Stimulated activated CD8-positive, alpha-beta memory T cell treated with anti-CD3 and anti-CD28 coated beads, Interleukin-7, amount 100 ng/mL, for 48 hours (primary cell): ENCODE results near the gene PLA2G4B.
A peak's percentile ranks its signal among the peaks of the same experiment; 100 is the strongest.

Experiments used
- DNase-seq, 2 donors: peaks; one replicate each; pipeline ENCODE4 v3.0.0-alpha.2; 2020; ENCODE audit warnings: low read depth in 1 of 2; ENCODE audit errors: extremely low read depth in 1 of 2

Gene PLA2G4B

GRCh38 chr15:41827290-41827879, 11.3 kb upstream of the PLA2G4B start:
- no peak for DNase-seq

DNA sequence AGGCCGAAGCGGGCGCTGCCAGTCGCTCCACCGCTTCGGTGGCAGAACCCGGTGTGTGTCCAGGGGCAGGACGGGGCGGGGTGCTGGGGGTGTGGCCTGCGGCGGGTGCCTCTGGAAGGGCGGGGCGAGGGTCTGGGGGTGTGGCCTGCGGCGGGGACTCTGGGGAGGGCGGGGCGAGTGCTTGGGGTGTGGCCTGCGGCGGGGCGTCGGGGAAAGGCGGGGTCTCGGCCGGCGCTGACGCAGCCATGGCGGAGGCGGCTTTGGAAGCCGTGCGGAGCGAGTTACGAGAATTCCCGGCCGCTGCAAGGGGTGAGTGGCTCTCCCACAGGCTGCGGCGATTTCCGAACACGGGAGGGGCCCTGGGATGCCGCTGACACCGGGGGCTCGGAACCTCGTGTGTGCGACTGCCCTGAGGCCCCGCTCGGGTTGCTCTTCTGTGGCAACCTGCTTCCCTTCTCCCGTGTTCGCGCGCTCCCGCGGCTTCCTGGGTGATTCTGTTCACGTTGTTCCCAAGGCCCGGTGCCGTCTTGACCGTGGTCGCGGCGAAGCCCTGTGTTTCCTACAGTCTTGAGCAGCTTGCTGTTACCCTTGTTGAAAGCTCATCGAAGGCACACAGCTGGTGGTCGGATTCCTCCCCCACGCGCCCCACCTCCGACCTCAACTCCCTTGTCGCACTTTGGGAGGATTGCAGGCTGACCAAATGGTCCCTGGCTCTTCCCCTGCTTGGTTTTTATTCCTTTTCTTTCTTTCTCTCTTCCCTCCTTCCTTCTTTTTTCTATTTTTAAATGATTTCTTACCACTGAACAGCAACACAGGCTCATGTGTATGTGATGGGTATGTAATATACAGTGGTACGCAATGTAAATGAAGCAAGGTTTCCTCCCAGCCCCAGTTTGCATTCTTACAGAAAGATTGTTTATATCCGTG, 10.5 kb upstream of the PLA2G4B start, which contains the start of gene JMJD7:
Gene JMJD7, plus strand, starts transcription at position 213 of the 927 bp plus-strand sequence. Its CDS starts 33 bp downstream, at position 246.
- DNase-seq, result peak; percentile 82 to 89

DNA sequence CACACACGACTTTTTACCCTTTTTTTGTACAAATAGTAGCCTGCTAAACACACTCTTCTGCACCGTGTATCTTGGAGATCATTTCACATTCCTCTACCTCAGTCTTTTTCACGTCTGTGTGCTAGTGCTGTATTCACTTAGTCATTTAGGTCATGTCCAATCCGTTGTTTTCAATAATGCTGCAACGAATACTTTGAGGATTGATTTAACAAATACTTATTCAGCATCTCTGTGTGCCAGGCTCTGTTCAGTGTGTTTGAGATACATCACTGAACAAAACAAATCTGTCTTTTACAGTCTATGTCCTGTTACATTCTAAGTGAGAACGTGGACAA, 9.9 kb upstream of the PLA2G4B start:
- DNase-seq, result no peak

- no peak for DNase-seq
Observed at GRCh38 chr15:41829959-41830646, 8.5 kb upstream of the PLA2G4B start.

- DNase-seq, result peak; percentile 16 to 33
Observed at GRCh38 chr15:41831291-41831690, 7.4 kb upstream of the PLA2G4B start.

GRCh38 chr15:41832208-41832607, 6.4 kb upstream of the PLA2G4B start:
- DNase-seq, result no peak

- no peak for DNase-seq
Observed at GRCh38 chr15:41832875-41833274, 5.8 kb upstream of the PLA2G4B start.

DNA sequence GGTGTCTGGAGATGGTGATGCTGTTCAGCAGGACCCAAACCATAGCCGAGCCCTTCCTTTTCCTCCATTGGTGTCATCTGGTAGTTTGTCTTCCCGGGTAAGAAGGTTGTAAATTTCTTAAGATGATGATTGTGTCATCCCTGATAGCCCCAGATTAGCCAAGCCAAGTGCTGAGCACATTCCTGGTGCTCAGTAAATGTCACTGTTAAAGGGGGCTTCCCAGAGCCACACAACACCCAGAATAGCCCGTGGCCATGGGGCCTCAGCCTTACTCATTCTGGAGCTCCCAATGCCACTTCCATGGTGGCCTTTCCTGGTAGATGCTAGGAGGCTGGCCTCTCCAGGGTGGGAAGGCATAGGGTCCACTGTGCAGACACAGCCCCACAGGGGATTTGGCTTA, 4.6 kb upstream of the PLA2G4B start:
- no peak for DNase-seq

GRCh38 chr15:41836073-41836472, 2.6 kb upstream of the PLA2G4B start:
- DNase-seq, result no peak

DNA sequence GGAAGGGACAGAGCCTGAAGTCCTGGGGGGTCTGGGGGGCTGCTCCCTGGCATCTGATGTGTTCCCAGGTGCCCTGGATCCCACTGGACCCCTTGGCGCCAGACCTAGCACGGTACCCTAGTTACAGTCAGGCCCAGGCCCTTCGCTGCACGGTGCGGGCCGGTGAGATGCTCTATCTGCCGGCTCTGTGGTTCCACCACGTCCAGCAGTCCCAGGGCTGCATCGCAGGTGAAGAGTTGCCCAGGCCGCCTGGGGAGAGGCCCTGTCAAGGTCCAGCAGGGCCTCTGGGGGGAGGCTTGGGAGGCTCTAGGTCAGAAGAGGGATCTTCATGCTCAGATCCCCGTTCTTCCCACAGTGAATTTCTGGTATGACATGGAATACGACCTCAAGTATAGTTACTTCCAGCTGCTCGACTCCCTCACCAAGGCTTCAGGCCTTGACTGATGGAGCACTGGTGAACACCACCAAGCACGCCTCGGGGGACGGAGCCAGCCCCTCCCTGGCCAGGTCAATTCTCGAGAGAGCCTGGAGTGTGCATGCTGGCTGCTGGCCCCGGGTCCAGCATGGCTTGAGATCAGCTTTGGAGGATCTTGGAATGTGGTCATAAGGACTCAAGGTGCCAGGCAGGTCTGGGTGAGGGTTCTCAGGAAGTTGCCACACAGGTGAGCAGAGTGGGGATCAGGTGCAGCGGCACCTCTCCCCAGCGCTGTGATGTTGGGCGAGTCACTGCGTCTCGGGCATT, 1.8 kb upstream of the PLA2G4B start:
- DNase-seq, result no peak

- DNase-seq, result no peak
Observed at GRCh38 chr15:41839781-41840491, 1.3 kb downstream of the PLA2G4B start.

DNA sequence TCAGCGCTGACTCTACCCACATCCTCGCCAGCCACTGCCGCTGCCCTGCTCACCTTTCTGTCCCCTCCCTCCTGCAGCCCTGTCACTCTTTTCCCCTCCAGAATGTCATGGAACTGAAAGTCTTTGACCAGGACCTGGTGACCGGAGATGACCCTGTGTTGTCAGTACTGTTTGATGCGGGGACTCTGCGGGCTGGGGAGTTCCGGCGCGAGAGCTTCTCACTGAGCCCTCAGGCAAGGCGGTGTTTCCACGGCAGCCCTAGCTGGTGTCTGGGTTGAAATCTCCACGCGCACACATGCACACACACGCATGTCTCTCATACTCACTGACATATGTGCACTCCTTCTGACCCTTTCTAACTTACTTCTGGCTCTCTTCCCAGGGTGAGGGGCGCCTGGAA, 2.0 kb downstream of the PLA2G4B start:
- DNase-seq, result no peak

- no peak for DNase-seq
Observed at GRCh38 chr15:41841131-41841530, 2.5 kb downstream of the PLA2G4B start.

DNA sequence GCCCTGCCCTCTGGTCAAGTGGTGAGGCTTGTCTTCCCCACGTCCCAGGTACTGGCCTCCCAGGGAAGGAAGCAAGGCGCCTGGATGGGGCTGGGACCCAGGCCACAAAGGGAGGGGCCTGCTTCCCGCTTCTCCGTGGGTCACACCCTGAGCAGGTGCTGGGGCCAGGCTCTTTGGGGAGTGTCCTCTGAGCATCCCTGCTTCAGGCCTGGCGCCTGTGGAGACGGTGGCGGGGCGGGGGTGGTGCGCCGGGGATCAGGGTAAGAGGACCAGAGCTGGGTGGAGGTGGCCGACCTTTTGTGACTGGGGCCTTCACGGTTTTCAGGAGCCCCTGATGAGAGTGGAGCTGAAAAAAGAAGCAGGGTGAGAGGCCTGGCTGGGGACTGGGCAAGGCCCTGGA, 3.6 kb downstream of the PLA2G4B start:
- DNase-seq, result no peak

GRCh38 chr15:41843571-41843970, 4.9 kb downstream of the PLA2G4B start:
- no peak for DNase-seq

DNA sequence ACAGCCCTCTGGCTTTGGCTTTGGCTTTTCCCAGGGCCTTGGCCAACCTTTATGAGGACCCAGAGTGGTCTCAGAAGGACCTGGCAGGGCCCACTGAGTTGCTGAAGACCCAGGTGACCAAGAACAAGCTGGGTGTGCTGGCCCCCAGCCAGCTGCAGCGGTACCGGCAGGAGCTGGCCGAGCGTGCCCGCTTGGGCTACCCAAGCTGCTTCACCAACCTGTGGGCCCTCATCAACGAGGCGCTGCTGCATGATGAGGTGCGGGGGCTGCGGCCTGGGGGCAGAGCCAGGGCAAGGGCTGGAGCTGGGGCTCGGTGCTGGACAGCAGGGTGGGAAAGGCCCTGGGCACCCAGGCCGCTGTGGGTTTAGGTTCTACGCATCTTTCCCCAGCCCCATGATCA, 6.2 kb downstream of the PLA2G4B start:
- DNase-seq, result no peak

GRCh38 chr15:41847206-41847605, 8.6 kb downstream of the PLA2G4B start:
- no peak for DNase-seq

- DNase-seq, result no peak
Observed at GRCh38 chr15:41847981-41848380, 9.3 kb downstream of the PLA2G4B start.

- DNase-seq, result peak in 1 of 2 donors; percentile 64
Observed at GRCh38 chr15:41848631-41849030, 10.0 kb downstream of the PLA2G4B start.

- DNase-seq, result no peak
Observed at GRCh38 chr15:41849204-41849603, 10.6 kb downstream of the PLA2G4B start.
